HG03521 (cell line): Measurements from ENCODE around the gene USP22.

Experiments used
- ATAC-seq: cut with Tn5 transposase; IDR thresholded peaks from one replicate; pipeline ENCODE4 v1.9.1; 2021; ENCODE audit warnings: mild to moderate bottlenecking, moderate library complexity; ENCODE audit not compliant: unreplicated experiment

USP22 gene

GRCh38 chr17:21053056-21053455 lies 10.2 kb upstream of the USP22 start:
- peak; percentile 67 for ATAC-seq

GRCh38 chr17:21049457-21049856 lies 6.6 kb upstream of the USP22 start:
- no peak for ATAC-seq

- no peak for ATAC-seq
Measured at GRCh38 chr17:21046216-21046615, 3.4 kb upstream of the USP22 start.

- ATAC-seq: no peak
Measured at GRCh38 chr17:21044971-21045370, 2.2 kb upstream of the USP22 start.

GRCh38 chr17:21043296-21044232 lies 753 bp upstream of the USP22 start:
- peak; percentile 69 for ATAC-seq

- no peak for ATAC-seq
Measured at GRCh38 chr17:21041741-21042457, 912 bp downstream of the USP22 start.

GRCh38 chr17:21039839-21040575 lies 2.8 kb downstream of the USP22 start:
- no peak for ATAC-seq

- no peak for ATAC-seq
Measured at GRCh38 chr17:21037117-21037803, 5.6 kb downstream of the USP22 start.

GRCh38 chr17:21036361-21036881 lies 6.4 kb downstream of the USP22 start:
- ATAC-seq: no peak

GRCh38 chr17:21035406-21035805 lies 7.4 kb downstream of the USP22 start:
- ATAC-seq: no peak

- ATAC-seq: no peak
Measured at GRCh38 chr17:21034340-21035235, 8.2 kb downstream of the USP22 start.

GRCh38 chr17:21033350-21033749 lies 9.5 kb downstream of the USP22 start:
- ATAC-seq: no peak

GRCh38 chr17:21031756-21032396 lies 10.9 kb downstream of the USP22 start:
- no peak for ATAC-seq

- ATAC-seq: no peak
Measured at GRCh38 chr17:21030375-21030774, 12.4 kb downstream of the USP22 start.

GRCh38 chr17:21029515-21029914 lies 13.3 kb downstream of the USP22 start:
- ATAC-seq: no peak

GRCh38 chr17:21029036-21029435 lies 13.8 kb downstream of the USP22 start:
- no peak for ATAC-seq

GRCh38 chr17:21028192-21028591 lies 14.6 kb downstream of the USP22 start:
- ATAC-seq: no peak

GRCh38 chr17:21027031-21027430 lies 15.8 kb downstream of the USP22 start:
- no peak for ATAC-seq

GRCh38 chr17:21025451-21025850 lies 17.4 kb downstream of the USP22 start:
- no peak for ATAC-seq
